ENCODE data around the gene AOPEP. TPM values are rescaled to one million over a fixed set of nuclear protein-coding genes. Genes with fewer than 3 reads are reported as not detected.

Gene AOPEP
- total RNA-seq, 1 donor from 2014 or later: 75.3 TPM

DNA sequence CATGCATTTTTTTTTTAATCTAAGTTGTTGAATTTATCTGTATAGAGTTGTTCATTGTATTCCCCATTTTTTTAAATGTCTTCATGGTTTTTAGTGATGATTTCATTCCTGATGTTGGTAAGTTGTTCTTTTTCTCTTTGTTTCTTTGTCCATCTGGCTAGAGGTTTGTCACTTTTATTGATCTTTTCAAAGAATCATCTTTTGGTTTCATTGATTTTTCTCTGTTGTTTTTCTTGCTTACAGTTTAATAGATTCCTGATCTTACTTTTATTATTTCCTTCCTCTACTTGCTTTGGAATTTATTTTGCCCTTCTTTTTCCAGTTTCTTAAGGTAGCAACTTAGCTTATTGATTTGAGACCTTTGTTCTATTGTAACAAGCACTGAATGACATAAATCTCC is 114.2 kb downstream of the AOPEP start:
- no peaks in the 10 kb centered on the region for H4K20me1 ChIP-seq (ENCODE audit: insufficient read depth, low read length)
- Mint-ChIP-seq H3K36me3 (ENCODE audit: low read depth, unreplicated experiment) (peaks cover 13% of the 10 kb centered on the region), H3K27me3 (ENCODE audit: low read depth, unreplicated experiment) (no peaks in the 10 kb centered on the region), H3K9me3 (ENCODE audit: unreplicated experiment) (peaks cover 16% of the 10 kb centered on the region), H3K4me1 (ENCODE audit: low read depth, unreplicated experiment) (peaks cover 7% of the 10 kb centered on the region), H3K4me3 (ENCODE audit: unreplicated experiment) (no peak overlapping the region), H3K27ac (ENCODE audit: unreplicated experiment) (no peak overlapping the region)
- H3K27ac ChIP-seq (ENCODE audit: low read depth, low read length): no peak overlapping the region
- no peak overlapping the region for H2AFZ ChIP-seq (ENCODE audit: low read depth, low read length)
- H3K4me1 ChIP-seq (ENCODE audit: insufficient read depth, low read length): no peaks in the 10 kb centered on the region
- H3K27me3 ChIP-seq (ENCODE audit: insufficient read depth, low read length): no peaks in the 10 kb centered on the region
- H3K9ac ChIP-seq (ENCODE audit: low read length): no peak overlapping the region
- no peak overlapping the region for H3K4me2 ChIP-seq (ENCODE audit: low read length)
- H3K36me3 ChIP-seq (ENCODE audit: insufficient read depth, low read length): no peaks in the 10 kb centered on the region
- FAIRE-seq (no peak), DNase-seq (ENCODE audit: low read depth) (no peak)
- TF ChIP-seq, protein P1, sequence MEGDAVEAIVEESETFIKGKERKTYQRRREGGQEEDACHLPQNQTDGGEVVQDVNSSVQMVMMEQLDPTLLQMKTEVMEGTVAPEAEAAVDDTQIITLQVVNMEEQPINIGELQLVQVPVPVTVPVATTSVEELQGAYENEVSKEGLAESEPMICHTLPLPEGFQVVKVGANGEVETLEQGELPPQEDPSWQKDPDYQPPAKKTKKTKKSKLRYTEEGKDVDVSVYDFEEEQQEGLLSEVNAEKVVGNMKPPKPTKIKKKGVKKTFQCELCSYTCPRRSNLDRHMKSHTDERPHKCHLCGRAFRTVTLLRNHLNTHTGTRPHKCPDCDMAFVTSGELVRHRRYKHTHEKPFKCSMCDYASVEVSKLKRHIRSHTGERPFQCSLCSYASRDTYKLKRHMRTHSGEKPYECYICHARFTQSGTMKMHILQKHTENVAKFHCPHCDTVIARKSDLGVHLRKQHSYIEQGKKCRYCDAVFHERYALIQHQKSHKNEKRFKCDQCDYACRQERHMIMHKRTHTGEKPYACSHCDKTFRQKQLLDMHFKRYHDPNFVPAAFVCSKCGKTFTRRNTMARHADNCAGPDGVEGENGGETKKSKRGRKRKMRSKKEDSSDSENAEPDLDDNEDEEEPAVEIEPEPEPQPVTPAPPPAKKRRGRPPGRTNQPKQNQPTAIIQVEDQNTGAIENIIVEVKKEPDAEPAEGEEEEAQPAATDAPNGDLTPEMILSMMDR (IDR thresholded peaks at IDR 0.05; ENCODE audit: insufficient read depth, low read depth, low read length): no peak
- TF ChIP-seq EZH2 (IDR thresholded peaks at IDR 0.05; ENCODE audit: insufficient read depth, low read length): no peak
- no peak overlapping the region for H3K4me3 ChIP-seq (ENCODE audit: insufficient read depth, low read depth, low read length)
- H3K79me2 ChIP-seq (ENCODE audit: insufficient read depth, low read length): peaks cover 18% of the 10 kb centered on the region
- no peaks in the 10 kb centered on the region for H3K9me3 ChIP-seq (ENCODE audit: insufficient read depth, low read depth, low read length)

DNA sequence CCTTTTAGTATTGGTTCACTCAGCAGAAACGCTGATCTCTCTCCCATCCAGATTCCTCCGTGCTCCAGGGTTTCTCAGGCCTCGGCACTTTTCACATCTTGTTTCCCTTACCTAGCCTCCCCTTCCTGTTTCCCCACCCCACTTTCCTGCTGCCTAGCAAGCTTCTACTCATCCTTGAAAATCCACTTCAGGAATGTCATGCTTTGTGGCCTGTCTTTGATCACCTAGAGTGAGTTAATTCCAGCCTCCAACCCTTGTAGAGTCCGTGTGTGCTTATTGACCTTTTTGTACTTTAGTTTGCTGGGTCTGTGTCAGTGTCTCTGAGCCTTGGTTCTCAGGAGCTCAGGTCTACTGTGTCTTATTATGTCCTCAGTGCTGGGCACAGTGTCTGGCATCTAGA is 116.6 kb downstream of the AOPEP start:
- FAIRE-seq: no peak

DNA sequence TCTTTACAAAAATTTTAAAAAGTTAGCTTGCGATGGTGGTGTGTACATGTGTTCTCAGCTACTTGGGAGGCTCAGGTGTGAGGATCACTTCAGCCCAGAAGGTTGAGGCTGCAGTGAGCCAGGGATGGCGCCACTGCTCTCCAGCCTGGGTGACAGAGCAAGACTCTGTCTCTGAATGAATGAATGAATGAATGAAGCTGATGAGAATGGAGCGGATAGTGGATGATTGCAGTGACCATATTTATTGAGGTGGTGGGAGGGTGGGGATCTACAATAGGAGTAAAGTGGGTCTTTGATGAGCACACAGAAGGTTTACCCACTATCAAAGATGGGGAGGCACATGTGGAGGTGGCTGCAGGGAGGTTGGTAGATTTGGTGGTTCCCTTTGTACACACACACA is 120.2 kb downstream of the AOPEP start:
- H3K4me1 ChIP-seq (ENCODE audit: insufficient read depth, low read length): peaks cover 14% of the 10 kb centered on the region
- H3K27me3 ChIP-seq (ENCODE audit: insufficient read depth, low read length): no peaks in the 10 kb centered on the region
- Mint-ChIP-seq H3K27ac (ENCODE audit: unreplicated experiment) (no peak overlapping the region), H3K27me3 (ENCODE audit: low read depth, unreplicated experiment) (no peaks in the 10 kb centered on the region), H3K36me3 (ENCODE audit: low read depth, unreplicated experiment) (peaks cover 14% of the 10 kb centered on the region), H3K4me3 (ENCODE audit: unreplicated experiment) (no peak overlapping the region), H3K4me1 (ENCODE audit: low read depth, unreplicated experiment) (peaks cover 19% of the 10 kb centered on the region), H3K9me3 (ENCODE audit: unreplicated experiment) (peaks cover 8% of the 10 kb centered on the region)
- TF ChIP-seq, protein P1 (IDR thresholded peaks at IDR 0.05; ENCODE audit: insufficient read depth, low read depth, low read length): no peak
- TF ChIP-seq EZH2 (IDR thresholded peaks at IDR 0.05; ENCODE audit: insufficient read depth, low read length): no peak
- H3K4me3 ChIP-seq (ENCODE audit: insufficient read depth, low read depth, low read length): no peak overlapping the region
- peak overlapping the region; percentile 56 for H3K27ac ChIP-seq (ENCODE audit: low read depth, low read length)
- no peak for FAIRE-seq
- H3K9me3 ChIP-seq (ENCODE audit: insufficient read depth, low read depth, low read length): no peaks in the 10 kb centered on the region
- H4K20me1 ChIP-seq (ENCODE audit: insufficient read depth, low read length): no peaks in the 10 kb centered on the region
- no peak overlapping the region for H2AFZ ChIP-seq (ENCODE audit: low read depth, low read length)
- H3K36me3 ChIP-seq (ENCODE audit: insufficient read depth, low read length): no peaks in the 10 kb centered on the region
- no peak for DNase-seq (ENCODE audit: low read depth)
- H3K79me2 ChIP-seq (ENCODE audit: insufficient read depth, low read length): peaks cover 15% of the 10 kb centered on the region
- H3K9ac ChIP-seq (ENCODE audit: low read length): no peak overlapping the region
- H3K4me2 ChIP-seq (ENCODE audit: low read length): no peak overlapping the region

More for the DNA sequence above, 116.6 kb downstream of the AOPEP start:
- H3K36me3 ChIP-seq (ENCODE audit: insufficient read depth, low read length): no peaks in the 10 kb centered on the region
- Mint-ChIP-seq H3K27me3 (ENCODE audit: low read depth, unreplicated experiment) (no peaks in the 10 kb centered on the region), H3K4me1 (ENCODE audit: low read depth, unreplicated experiment) (peaks cover 19% of the 10 kb centered on the region), H3K4me3 (ENCODE audit: unreplicated experiment) (no peak overlapping the region), H3K9me3 (ENCODE audit: unreplicated experiment) (peaks cover 14% of the 10 kb centered on the region), H3K27ac (ENCODE audit: unreplicated experiment) (peak overlapping the region; percentile 88), H3K36me3 (ENCODE audit: low read depth, unreplicated experiment) (peaks cover 17% of the 10 kb centered on the region)
- H3K27ac ChIP-seq (ENCODE audit: low read depth, low read length): no peak overlapping the region
- H3K9ac ChIP-seq (ENCODE audit: low read length): no peak overlapping the region
- no peak for TF ChIP-seq EZH2 (IDR thresholded peaks at IDR 0.05; ENCODE audit: insufficient read depth, low read length)
- TF ChIP-seq, protein P1 (IDR thresholded peaks at IDR 0.05; ENCODE audit: insufficient read depth, low read depth, low read length): no peak
- no peaks in the 10 kb centered on the region for H3K9me3 ChIP-seq (ENCODE audit: insufficient read depth, low read depth, low read length)
- H3K4me3 ChIP-seq (ENCODE audit: insufficient read depth, low read depth, low read length): no peak overlapping the region
- H3K27me3 ChIP-seq (ENCODE audit: insufficient read depth, low read length): no peaks in the 10 kb centered on the region
- H3K4me1 ChIP-seq (ENCODE audit: insufficient read depth, low read length): peaks cover 14% of the 10 kb centered on the region
- H4K20me1 ChIP-seq (ENCODE audit: insufficient read depth, low read length): no peaks in the 10 kb centered on the region
- DNase-seq (ENCODE audit: low read depth): no peak
- H3K79me2 ChIP-seq (ENCODE audit: insufficient read depth, low read length): peaks cover 16% of the 10 kb centered on the region
- H2AFZ ChIP-seq (ENCODE audit: low read depth, low read length): no peak overlapping the region
- H3K4me2 ChIP-seq (ENCODE audit: low read length): no peak overlapping the region

All from astrocyte (in vitro differentiated cells and primary cell).